Measurements from ENCODE around the gene IL17A.
A peak's percentile ranks its signal among the peaks of the same experiment; 100 is the strongest.

Gene IL17A

DNA sequence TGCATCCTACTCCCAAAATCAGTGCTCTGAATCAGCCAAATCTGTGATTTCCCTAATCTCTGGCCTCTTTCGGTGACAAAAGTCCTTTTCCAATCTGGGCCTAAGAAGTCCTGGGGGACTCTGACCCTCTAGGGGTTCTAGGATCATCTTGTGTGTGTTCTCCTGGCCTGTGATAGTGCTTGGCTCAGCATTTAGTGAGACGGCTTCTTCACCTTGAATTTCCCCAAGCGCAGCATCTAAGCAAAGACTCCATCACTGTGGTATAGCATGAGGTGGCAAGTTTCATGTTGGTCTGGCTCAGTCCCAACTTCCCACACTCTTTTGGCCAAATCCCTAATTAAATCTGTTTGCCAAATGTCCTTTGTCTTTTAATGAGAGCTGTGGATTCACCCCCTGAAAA is 12.1 kb upstream of the IL17A start:
- Histone ChIP-seq H3K4me3 (ENCODE audit: low read depth in 1 of 2, low read length in 2 of 2) (no peak overlapping the region), H3K27me3 (ENCODE audit: insufficient read depth, low read length, poor library complexity) (no peaks in the 10 kb centered on the region), H3K27ac (ENCODE audit: low read length) (no peak overlapping the region), H3K9me3 (ENCODE audit: insufficient read depth, low read length, severe bottlenecking) (no peaks in the 10 kb centered on the region), H3K9ac (ENCODE audit: low read depth, low read length) (no peak overlapping the region), H2AFZ (ENCODE audit: low read depth, low read length) (no peak overlapping the region), H3K4me1 (ENCODE audit: insufficient read depth, low read length) (peaks cover 4% of the 10 kb centered on the region; the same call in 1 of the 2 replicates), H3K4me2 (ENCODE audit: insufficient read depth, low read length) (no peak overlapping the region), H4K20me1 (ENCODE audit: insufficient read depth, low read length) (no peaks in the 10 kb centered on the region), H3K79me2 (ENCODE audit: insufficient read depth, low read length) (no peaks in the 10 kb centered on the region), H3K36me3 (ENCODE audit: insufficient read depth, low read length) (no peaks in the 10 kb centered on the region)
- ATAC-seq (ENCODE audit: insufficient read depth, low read depth) (no peak), DNase-seq (no peak)
- TF ChIP-seq EZH2 (IDR thresholded peaks at IDR 0.05; ENCODE audit: borderline replicate concordance, low read depth, low read length, severe bottlenecking), result no peak
- TF ChIP-seq, protein P1, sequence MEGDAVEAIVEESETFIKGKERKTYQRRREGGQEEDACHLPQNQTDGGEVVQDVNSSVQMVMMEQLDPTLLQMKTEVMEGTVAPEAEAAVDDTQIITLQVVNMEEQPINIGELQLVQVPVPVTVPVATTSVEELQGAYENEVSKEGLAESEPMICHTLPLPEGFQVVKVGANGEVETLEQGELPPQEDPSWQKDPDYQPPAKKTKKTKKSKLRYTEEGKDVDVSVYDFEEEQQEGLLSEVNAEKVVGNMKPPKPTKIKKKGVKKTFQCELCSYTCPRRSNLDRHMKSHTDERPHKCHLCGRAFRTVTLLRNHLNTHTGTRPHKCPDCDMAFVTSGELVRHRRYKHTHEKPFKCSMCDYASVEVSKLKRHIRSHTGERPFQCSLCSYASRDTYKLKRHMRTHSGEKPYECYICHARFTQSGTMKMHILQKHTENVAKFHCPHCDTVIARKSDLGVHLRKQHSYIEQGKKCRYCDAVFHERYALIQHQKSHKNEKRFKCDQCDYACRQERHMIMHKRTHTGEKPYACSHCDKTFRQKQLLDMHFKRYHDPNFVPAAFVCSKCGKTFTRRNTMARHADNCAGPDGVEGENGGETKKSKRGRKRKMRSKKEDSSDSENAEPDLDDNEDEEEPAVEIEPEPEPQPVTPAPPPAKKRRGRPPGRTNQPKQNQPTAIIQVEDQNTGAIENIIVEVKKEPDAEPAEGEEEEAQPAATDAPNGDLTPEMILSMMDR (IDR thresholded peaks at IDR 0.05; ENCODE audit: borderline replicate concordance, extremely low read depth, low read length, poor library complexity, severe bottlenecking), result no peak

DNA sequence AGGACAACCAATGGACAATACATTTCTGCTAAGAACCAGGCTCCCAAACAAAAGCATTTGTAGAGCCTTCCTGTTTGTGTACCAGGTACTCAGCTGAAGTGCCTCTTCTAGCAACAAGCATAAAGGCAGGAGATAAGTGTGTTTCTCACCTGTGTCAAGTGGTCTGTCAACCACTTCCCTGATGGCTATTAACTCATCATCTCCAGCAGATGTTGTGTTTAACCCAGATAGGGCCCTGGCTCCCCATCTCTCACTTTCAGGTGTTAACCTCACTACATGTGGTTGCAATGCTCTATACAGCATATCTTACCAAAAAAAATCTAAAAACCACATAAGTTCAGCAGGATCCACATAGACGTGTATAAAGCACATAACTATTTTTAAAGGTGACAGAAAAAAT is 9.6 kb upstream of the IL17A start:
- Histone ChIP-seq H3K79me2 (ENCODE audit: insufficient read depth, low read length) (no peaks in the 10 kb centered on the region), H2AFZ (ENCODE audit: low read depth, low read length) (no peak overlapping the region), H3K4me1 (ENCODE audit: insufficient read depth, low read length) (peaks cover 4% of the 10 kb centered on the region; the same call in 1 of the 2 replicates), H3K4me3 (ENCODE audit: low read depth in 1 of 2, low read length in 2 of 2) (no peak overlapping the region), H3K9me3 (ENCODE audit: insufficient read depth, low read length, severe bottlenecking) (no peaks in the 10 kb centered on the region), H3K9ac (ENCODE audit: low read depth, low read length) (no peak overlapping the region), H3K27me3 (ENCODE audit: insufficient read depth, low read length, poor library complexity) (no peaks in the 10 kb centered on the region), H3K27ac (ENCODE audit: low read length) (no peak overlapping the region), H4K20me1 (ENCODE audit: insufficient read depth, low read length) (no peaks in the 10 kb centered on the region), H3K36me3 (ENCODE audit: insufficient read depth, low read length) (no peaks in the 10 kb centered on the region), H3K4me2 (ENCODE audit: insufficient read depth, low read length) (no peak overlapping the region)
- peak; percentile 71 for ATAC-seq (ENCODE audit: insufficient read depth, low read depth)
- TF ChIP-seq, protein P1 (IDR thresholded peaks at IDR 0.05; ENCODE audit: borderline replicate concordance, extremely low read depth, low read length, poor library complexity, severe bottlenecking), result no peak
- TF ChIP-seq EZH2 (IDR thresholded peaks at IDR 0.05; ENCODE audit: borderline replicate concordance, low read depth, low read length, severe bottlenecking), result no peak
- peak; percentile 19 for DNase-seq

DNA sequence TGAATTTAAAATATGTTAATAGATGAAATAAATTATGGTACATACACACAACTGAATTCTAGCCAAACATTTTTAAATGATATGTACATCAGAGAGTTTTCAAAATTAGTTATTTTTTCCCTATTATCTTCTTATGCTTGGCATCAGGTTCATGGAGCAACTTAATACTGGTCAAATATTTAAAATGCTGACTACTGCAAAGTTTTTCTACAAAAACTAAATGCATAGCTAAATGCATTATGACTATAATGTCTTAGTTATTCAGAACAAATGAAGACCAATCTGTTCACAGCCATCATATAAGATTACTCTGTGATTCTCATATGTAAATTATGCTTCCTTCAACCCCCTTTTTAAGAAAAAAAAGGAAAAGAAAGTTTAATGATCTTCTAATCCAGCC is 8.2 kb upstream of the IL17A start:
- TF ChIP-seq EZH2 (IDR thresholded peaks at IDR 0.05; ENCODE audit: borderline replicate concordance, low read depth, low read length, severe bottlenecking), result no peak
- TF ChIP-seq, protein P1 (IDR thresholded peaks at IDR 0.05; ENCODE audit: borderline replicate concordance, extremely low read depth, low read length, poor library complexity, severe bottlenecking), result no peak
- no peak for DNase-seq
- peaks cover 4% of the 10 kb centered on the region; the same call in 1 of the 2 replicates for H3K4me1 ChIP-seq (ENCODE audit: insufficient read depth, low read length)
- no peaks in the 10 kb centered on the region for H3K79me2 ChIP-seq (ENCODE audit: insufficient read depth, low read length)
- no peak overlapping the region for H3K27ac ChIP-seq (ENCODE audit: low read length)
- H3K9ac ChIP-seq (ENCODE audit: low read depth, low read length), result no peak overlapping the region
- H3K36me3 ChIP-seq (ENCODE audit: insufficient read depth, low read length), result no peaks in the 10 kb centered on the region
- H3K27me3 ChIP-seq (ENCODE audit: insufficient read depth, low read length, poor library complexity), result no peaks in the 10 kb centered on the region
- no peak for ATAC-seq (ENCODE audit: insufficient read depth, low read depth)
- no peak overlapping the region for H2AFZ ChIP-seq (ENCODE audit: low read depth, low read length)
- no peak overlapping the region for H3K4me3 ChIP-seq (ENCODE audit: low read depth in 1 of 2, low read length in 2 of 2)
- H3K4me2 ChIP-seq (ENCODE audit: insufficient read depth, low read length), result no peak overlapping the region
- no peaks in the 10 kb centered on the region for H4K20me1 ChIP-seq (ENCODE audit: insufficient read depth, low read length)
- H3K9me3 ChIP-seq (ENCODE audit: insufficient read depth, low read length, severe bottlenecking), result no peaks in the 10 kb centered on the region
